ENCODE measurements around the gene MALRD1. TPM values are rescaled to one million over a fixed set of nuclear protein-coding genes. Genes with fewer than 3 reads are reported as not detected.

Gene MALRD1
- total RNA-seq, 4 donors from 2014 or later: 58.6 to 357 (median 249) TPM

GRCh38 chr10:19706904-19707303, 658.3 kb downstream of the MALRD1 start:
- H3K4me3 ChIP-seq: no peak overlapping the region

GRCh38 chr10:19707376-19707775, 658.8 kb downstream of the MALRD1 start:
- Histone ChIP-seq H3K27me3 (no peaks in the 10 kb centered on the region), H3K4me3 (no peak overlapping the region), H3K4me1 (no peaks in the 10 kb centered on the region), H3K36me3 (peaks cover 0 to 6% (median 0%) of the 10 kb centered on the region in 3 donors), H3K9me3 (peaks cover 0 to 5% (median 0%) of the 10 kb centered on the region in 4 donors), H3K27ac (no peak overlapping the region)
- TF ChIP-seq CTCF (IDR thresholded peaks at IDR 0.05) (no peak), POLR2A (IDR thresholded peaks at IDR 0.05) (no peak)
- DNase-seq: no peak

More at GRCh38 chr10:19706904-19707303, 658.3 kb downstream of the MALRD1 start:
- no peak for DNase-seq
- Histone ChIP-seq H3K9me3 (peaks cover 0 to 5% (median 0%) of the 10 kb centered on the region in 4 donors), H3K36me3 (peaks cover 0 to 6% (median 0%) of the 10 kb centered on the region in 3 donors), H3K4me1 (no peaks in the 10 kb centered on the region), H3K27me3 (no peaks in the 10 kb centered on the region), H3K27ac (no peak overlapping the region)
- TF ChIP-seq CTCF (IDR thresholded peaks at IDR 0.05) (no peak), POLR2A (IDR thresholded peaks at IDR 0.05) (no peak)

DNA sequence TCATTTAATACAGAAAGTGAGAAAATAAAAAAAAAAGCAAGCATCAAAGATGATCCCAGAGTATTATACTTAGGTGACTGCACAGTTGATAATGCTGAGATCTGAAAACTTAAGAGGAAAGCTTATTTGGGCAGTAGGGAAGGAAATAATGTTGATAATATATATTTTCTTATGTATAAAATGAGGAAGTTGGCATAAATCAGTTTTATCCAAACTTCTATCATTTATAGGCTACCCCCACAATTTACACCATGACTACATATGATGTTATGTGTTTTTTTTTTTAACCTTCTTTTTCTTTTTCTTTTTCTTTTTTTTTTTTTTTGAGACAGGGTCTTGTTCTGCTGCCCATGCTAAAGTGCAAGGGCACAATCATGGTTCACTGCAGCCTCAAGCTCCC, 659.4 kb downstream of the MALRD1 start:
- Histone ChIP-seq H3K9me3 (peaks cover 0 to 5% (median 0%) of the 10 kb centered on the region in 4 donors), H3K4me3 (no peak overlapping the region), H3K36me3 (peaks cover 0 to 6% (median 0%) of the 10 kb centered on the region in 3 donors), H3K27ac (no peak overlapping the region), H3K27me3 (no peaks in the 10 kb centered on the region), H3K4me1 (no peaks in the 10 kb centered on the region)
- TF ChIP-seq POLR2A (IDR thresholded peaks at IDR 0.05): no peak
- TF ChIP-seq CTCF (IDR thresholded peaks at IDR 0.05): no peak
- no peak for DNase-seq

DNA sequence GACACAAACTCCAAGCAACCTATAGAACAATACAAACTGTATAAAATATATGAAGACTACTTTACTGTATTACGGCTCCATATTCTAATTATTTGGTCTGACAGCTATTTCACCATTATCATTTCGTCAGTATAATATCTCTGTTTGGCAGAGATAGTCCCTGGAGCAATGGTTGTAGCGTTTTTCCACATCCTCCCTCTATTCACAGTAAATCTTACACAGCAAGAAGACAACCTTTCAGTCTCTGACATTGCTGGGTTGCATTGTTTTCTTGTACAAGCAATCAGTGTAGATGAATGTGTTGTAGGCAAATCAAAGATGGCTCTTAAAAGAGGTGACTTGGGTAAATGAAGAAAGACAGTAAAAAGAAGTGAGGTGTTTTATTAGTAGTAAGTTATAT, 662.0 kb downstream of the MALRD1 start:
- TF ChIP-seq CTCF (IDR thresholded peaks at IDR 0.05) (no peak), POLR2A (IDR thresholded peaks at IDR 0.05) (no peak)
- no peak overlapping the region for H3K27ac ChIP-seq

GRCh38 chr10:19713159-19713558, 664.6 kb downstream of the MALRD1 start:
- H3K4me3 ChIP-seq: no peak overlapping the region
- no peak for DNase-seq
- H3K27me3 ChIP-seq: no peaks in the 10 kb centered on the region
- no peaks in the 10 kb centered on the region for H3K4me1 ChIP-seq
- H3K27ac ChIP-seq: no peak overlapping the region
- TF ChIP-seq POLR2A (IDR thresholded peaks at IDR 0.05) (no peak), CTCF (IDR thresholded peaks at IDR 0.05) (no peak)
- peaks cover 0 to 5% (median 0%) of the 10 kb centered on the region in 4 donors for H3K9me3 ChIP-seq
- peaks cover 0 to 6% (median 0%) of the 10 kb centered on the region in 3 donors for H3K36me3 ChIP-seq

More for the DNA sequence above, 662.0 kb downstream of the MALRD1 start:
- peaks cover 0 to 5% (median 0%) of the 10 kb centered on the region in 4 donors for H3K9me3 ChIP-seq
- DNase-seq: no peak
- no peaks in the 10 kb centered on the region for H3K27me3 ChIP-seq
- no peaks in the 10 kb centered on the region for H3K4me1 ChIP-seq
- peaks cover 0 to 6% (median 0%) of the 10 kb centered on the region in 3 donors for H3K36me3 ChIP-seq
- no peak overlapping the region for H3K4me3 ChIP-seq

Measured in Peyer's patch (tissue), 4 donors.